K562 (cell line): ENCODE results near the gene SPATA20. TPM values are rescaled to one million over a fixed set of nuclear protein-coding genes. Genes with fewer than 3 reads are reported as not detected.

Experiments used
- FIP1L1 ChIP-seq: fragments of 200-400 bp; formaldehyde crosslinking; IDR thresholded peaks from 2 replicates; pipeline ENCODE4 v1.6.1; 2018; ENCODE audit warnings: mild to moderate bottlenecking, low read depth, low read length; ENCODE audit not compliant: poor library complexity, severe bottlenecking
- HNRNPUL1 ChIP-seq: fragments of 200-400 bp; formaldehyde crosslinking; IDR thresholded peaks from 2 replicates; pipeline ENCODE4 v1.6.1; 2017; ENCODE audit warnings: low read length
- RBFOX2 ChIP-seq: fragments of 200-400 bp; formaldehyde crosslinking; IDR thresholded peaks from 2 replicates; pipeline ENCODE4 v1.6.1; 2017; ENCODE audit warnings: low read depth, mild to moderate bottlenecking, low read length, moderate library complexity
- RERE ChIP-seq: sonication (generic); formaldehyde crosslinking; IDR thresholded peaks from 2 replicates; pipeline ENCODE4 v1.8.0; 2023; ENCODE audit warnings: missing genetic modification reagents, mild to moderate bottlenecking, borderline replicate concordance
- TOE1 ChIP-seq, 2 experiments: fragments of 450-650 bp in 1 of 2; sonication (generic) in 1 of 2; formaldehyde crosslinking in 1 of 2; IDR thresholded peaks; 2 replicates each; pipeline versions ENCODE4 v1.7.1 to v1.8.0; 2016 to 2022; ENCODE audit warnings: borderline replicate concordance in 2 of 2, mild to moderate bottlenecking in 2 of 2, antibody characterized with exemption in 1 of 2, inconsistent platforms in 1 of 2, low read depth in 1 of 2, missing genetic modification reagents in 1 of 2, moderate library complexity in 1 of 2
- ZKSCAN8 ChIP-seq: fragments of 200-800 bp; sonication (Bioruptor generic); IDR thresholded peaks from 2 replicates; pipeline ENCODE4 v1.6.1; 2016; ENCODE audit warnings: missing genetic modification characterization, missing compliant biosample characterization
- polyA plus RNA-seq, 8 experiments: library from polyadenylated mRNA; depleted of rRNA in 4 of 8; stranded (reverse) in 5 of 8; unstranded in 3 of 8; fragments of >200 nt; fragmentation: Nextera tagmentation in 2 of 8; fragmentation: Illumina TruSeq in 1 of 8; extraction: Ambion mirVana in 2 of 8; extraction: Trizol in 1 of 8; gene quantifications; 2 replicates each; pipeline versions ENCODE4 v1.2.1 to v1.2.3, GENCODE V29; 2011 to 2014; ENCODE audit warnings: inconsistent platforms in 1 of 8, missing spikeins in 1 of 8
- total RNA-seq, 7 experiments: library from RNA; depleted of rRNA in 6 of 7; stranded (reverse); fragments of >200 nt in 6 of 7; fragmentation: Illumina TruSeq in 2 of 7; extraction: Trizol in 2 of 7; gene quantifications; 2 replicates each; pipeline versions ENCODE4 v1.2.1 to v1.2.3, GENCODE V29; 2011 to 2021; ENCODE audit warnings: low replicate concordance in 1 of 7

Gene SPATA20
- total and polyA plus RNA-seq, 9 of the 15 experiments (the other 6 are each of a cell fraction or from before 2014, with no cell fraction given), result 0.08 to 4.0 (median 1.5) TPM

- TF ChIP-seq RERE (CRISPR knock-in tag) (no peak), HNRNPUL1 (no peak), ZKSCAN8 (no peak), FIP1L1 (no peak), TOE1 (IDR thresholded peaks at IDR 0.05; ENCODE audit: borderline replicate concordance) (no peak), TOE1 (CRISPR knock-in tag; IDR thresholded peaks at IDR 0.05; ENCODE audit: borderline replicate concordance, low read depth) (no peak), RBFOX2 (peak; percentile 79)
- TF ChIP-seq, all 486 proteins: peak for 56
Observed at GRCh38 chr17:50547035-50547735, at the start of gene SPATA20 (continued).
